ENCODE data around the gene TRHDE. TPM values are rescaled to one million over a fixed set of nuclear protein-coding genes. Genes with fewer than 3 reads are reported as not detected.

Gene TRHDE
- polyA plus RNA-seq, 1 experiment, result 17.1 TPM

GRCh38 chr12:72272731-72273498 lies 745 bp downstream of the TRHDE start:
- Histone ChIP-seq H3K4me3 (ENCODE audit: low read depth, low read length) (peak overlapping the region; percentile 80), H3K36me3 (ENCODE audit: control insufficient read depth, insufficient read depth, low read length) (no peaks in the 10 kb centered on the region), H3K27me3 (ENCODE audit: control insufficient read depth, insufficient read depth, low read length) (no peaks in the 10 kb centered on the region)
- ChIA-PET CTCF (interaction anchor here (1.0 to 3.4 kb wide), 10 partner anchors 8 to 262 kb away, joined by 3 to 20 read pairs (median 6); no protein-coding TSS in a partner anchor), POLR2A (interaction anchor here (0.7 to 1.0 kb wide), 3 partner anchors 9 to 67 kb away, joined by 3 to 4 read pairs (median 3); no protein-coding TSS in a partner anchor)
- DNase-seq (ENCODE audit: low read depth), result no peak
- peak; percentile 46 for TF ChIP-seq CTCF (IDR thresholded peaks at IDR 0.05; ENCODE audit: insufficient read depth, low read depth, low read length)

- ChIA-PET POLR2A (interaction anchor here (0.7 to 0.9 kb wide), 2 partner anchors 10 to 23 kb away, joined by 3 read pairs; no protein-coding TSS in a partner anchor), CTCF (interaction anchor here (1.1 to 3.4 kb wide), 6 partner anchors 9 to 262 kb away, joined by 3 to 20 read pairs (median 6); no protein-coding TSS in a partner anchor)
- DNase-seq (ENCODE audit: low read depth), result no peak
- H3K4me3 ChIP-seq (ENCODE audit: low read depth, low read length), result peak overlapping the region; percentile 80
- H3K27me3 ChIP-seq (ENCODE audit: control insufficient read depth, insufficient read depth, low read length), result no peaks in the 10 kb centered on the region
- H3K36me3 ChIP-seq (ENCODE audit: control insufficient read depth, insufficient read depth, low read length), result no peaks in the 10 kb centered on the region
- no peak for TF ChIP-seq CTCF (IDR thresholded peaks at IDR 0.05; ENCODE audit: insufficient read depth, low read depth, low read length)
These were observed 1.3 kb downstream of the TRHDE start for GRCh38 chr12:72273499-72273837.

- no peaks in the 10 kb centered on the region for H3K27me3 ChIP-seq (ENCODE audit: control insufficient read depth, insufficient read depth, low read length)
- ChIA-PET CTCF (interaction anchor here (0.7 to 3.4 kb wide), 8 partner anchors 9 to 263 kb away, joined by 3 to 20 read pairs (median 6); no protein-coding TSS in a partner anchor), POLR2A (interaction anchor here (0.7 to 0.9 kb wide), 2 partner anchors 10 to 23 kb away, joined by 3 read pairs; no protein-coding TSS in a partner anchor)
- H3K36me3 ChIP-seq (ENCODE audit: control insufficient read depth, insufficient read depth, low read length), result no peaks in the 10 kb centered on the region
- no peak for DNase-seq (ENCODE audit: low read depth)
- TF ChIP-seq CTCF (IDR thresholded peaks at IDR 0.05; ENCODE audit: insufficient read depth, low read depth, low read length), result no peak
- H3K4me3 ChIP-seq (ENCODE audit: low read depth, low read length), result peak overlapping the region; percentile 80
These were observed 1.7 kb downstream of the TRHDE start for GRCh38 chr12:72273851-72274351.

- TF ChIP-seq CTCF (IDR thresholded peaks at IDR 0.05; ENCODE audit: insufficient read depth, low read depth, low read length), result no peak
- no peaks in the 10 kb centered on the region for H3K27me3 ChIP-seq (ENCODE audit: control insufficient read depth, insufficient read depth, low read length)
- CTCF ChIA-PET, result interaction anchor here (1.0 to 1.9 kb wide), 2 partner anchors 11 to 71 kb away, joined by 4 to 6 read pairs; no protein-coding TSS in a partner anchor
- no peak for DNase-seq (ENCODE audit: low read depth)
- peak overlapping the region; percentile 80 for H3K4me3 ChIP-seq (ENCODE audit: low read depth, low read length)
- POLR2A ChIA-PET, result interaction anchor here (0.6 to 1.0 kb wide), 4 partner anchors 9 to 431 kb away, joined by 3 to 5 read pairs (median 4); no protein-coding TSS in a partner anchor
- H3K36me3 ChIP-seq (ENCODE audit: control insufficient read depth, insufficient read depth, low read length), result no peaks in the 10 kb centered on the region
These were observed 2.8 kb downstream of the TRHDE start for GRCh38 chr12:72274931-72275330.

- no peak for DNase-seq (ENCODE audit: low read depth)
- Histone ChIP-seq H3K27me3 (ENCODE audit: control insufficient read depth, insufficient read depth, low read length) (no peaks in the 10 kb centered on the region), H3K4me3 (ENCODE audit: low read depth, low read length) (peak overlapping the region; percentile 27), H3K36me3 (ENCODE audit: control insufficient read depth, insufficient read depth, low read length) (no peaks in the 10 kb centered on the region)
- CTCF ChIA-PET, result interaction anchor here (1.0 to 1.9 kb wide), 3 partner anchors 11 to 71 kb away, joined by 3 to 6 read pairs (median 4); no protein-coding TSS in a partner anchor
- POLR2A ChIA-PET, result interaction anchor here (0.7 to 1.0 kb wide), 3 partner anchors 10 to 363 kb away, joined by 3 to 5 read pairs (median 4); no protein-coding TSS in a partner anchor
- no peak for TF ChIP-seq CTCF (IDR thresholded peaks at IDR 0.05; ENCODE audit: insufficient read depth, low read depth, low read length)
These were observed 3.4 kb downstream of the TRHDE start for GRCh38 chr12:72275526-72275925.

Measured in BJ (cell line).